ENCODE data around the gene SLC9A9. TPM values are rescaled to one million over a fixed set of nuclear protein-coding genes. Genes with fewer than 3 reads are reported as not detected.

The SLC9A9 gene
- total RNA-seq, 4 donors from 2014 or later = 2.1 to 40.4 (median 7.2) TPM

GRCh38 chr3:143241481-143241951 lies 606.8 kb downstream of the SLC9A9 start:
- Histone ChIP-seq H3K9me3 (no peaks in the 10 kb centered on the region), H3K36me3 (no peaks in the 10 kb centered on the region), H3K27me3 (no peaks in the 10 kb centered on the region), H3K27ac (no peak overlapping the region), H3K4me1 (no peaks in the 10 kb centered on the region), H3K4me3 (no peak overlapping the region)
- no peak for DNase-seq
- no peak for TF ChIP-seq POLR2A (IDR thresholded peaks at IDR 0.05)
- TF ChIP-seq, protein P1, sequence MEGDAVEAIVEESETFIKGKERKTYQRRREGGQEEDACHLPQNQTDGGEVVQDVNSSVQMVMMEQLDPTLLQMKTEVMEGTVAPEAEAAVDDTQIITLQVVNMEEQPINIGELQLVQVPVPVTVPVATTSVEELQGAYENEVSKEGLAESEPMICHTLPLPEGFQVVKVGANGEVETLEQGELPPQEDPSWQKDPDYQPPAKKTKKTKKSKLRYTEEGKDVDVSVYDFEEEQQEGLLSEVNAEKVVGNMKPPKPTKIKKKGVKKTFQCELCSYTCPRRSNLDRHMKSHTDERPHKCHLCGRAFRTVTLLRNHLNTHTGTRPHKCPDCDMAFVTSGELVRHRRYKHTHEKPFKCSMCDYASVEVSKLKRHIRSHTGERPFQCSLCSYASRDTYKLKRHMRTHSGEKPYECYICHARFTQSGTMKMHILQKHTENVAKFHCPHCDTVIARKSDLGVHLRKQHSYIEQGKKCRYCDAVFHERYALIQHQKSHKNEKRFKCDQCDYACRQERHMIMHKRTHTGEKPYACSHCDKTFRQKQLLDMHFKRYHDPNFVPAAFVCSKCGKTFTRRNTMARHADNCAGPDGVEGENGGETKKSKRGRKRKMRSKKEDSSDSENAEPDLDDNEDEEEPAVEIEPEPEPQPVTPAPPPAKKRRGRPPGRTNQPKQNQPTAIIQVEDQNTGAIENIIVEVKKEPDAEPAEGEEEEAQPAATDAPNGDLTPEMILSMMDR (IDR thresholded peaks at IDR 0.05) = no peak

- no peaks in the 10 kb centered on the region for H3K36me3 ChIP-seq
- no peaks in the 10 kb centered on the region for H3K9me3 ChIP-seq
- no peak for DNase-seq
- TF ChIP-seq, protein P1 (IDR thresholded peaks at IDR 0.05) = no peak
- no peak for TF ChIP-seq POLR2A (IDR thresholded peaks at IDR 0.05)
- H3K27me3 ChIP-seq = no peaks in the 10 kb centered on the region
- H3K4me1 ChIP-seq = no peaks in the 10 kb centered on the region
- H3K27ac ChIP-seq = no peak overlapping the region
- no peak overlapping the region for H3K4me3 ChIP-seq
Measured at GRCh38 chr3:143240886-143241285, 607.4 kb downstream of the SLC9A9 start.

GRCh38 chr3:143239031-143239430 lies 609.2 kb downstream of the SLC9A9 start:
- no peaks in the 10 kb centered on the region for H3K36me3 ChIP-seq
- TF ChIP-seq, protein P1 (IDR thresholded peaks at IDR 0.05) = no peak
- no peak for TF ChIP-seq POLR2A (IDR thresholded peaks at IDR 0.05)
- no peaks in the 10 kb centered on the region for H3K27me3 ChIP-seq
- no peak overlapping the region for H3K4me3 ChIP-seq
- H3K4me1 ChIP-seq = no peaks in the 10 kb centered on the region
- H3K27ac ChIP-seq = no peak overlapping the region
- no peaks in the 10 kb centered on the region for H3K9me3 ChIP-seq
- DNase-seq = no peak

DNA sequence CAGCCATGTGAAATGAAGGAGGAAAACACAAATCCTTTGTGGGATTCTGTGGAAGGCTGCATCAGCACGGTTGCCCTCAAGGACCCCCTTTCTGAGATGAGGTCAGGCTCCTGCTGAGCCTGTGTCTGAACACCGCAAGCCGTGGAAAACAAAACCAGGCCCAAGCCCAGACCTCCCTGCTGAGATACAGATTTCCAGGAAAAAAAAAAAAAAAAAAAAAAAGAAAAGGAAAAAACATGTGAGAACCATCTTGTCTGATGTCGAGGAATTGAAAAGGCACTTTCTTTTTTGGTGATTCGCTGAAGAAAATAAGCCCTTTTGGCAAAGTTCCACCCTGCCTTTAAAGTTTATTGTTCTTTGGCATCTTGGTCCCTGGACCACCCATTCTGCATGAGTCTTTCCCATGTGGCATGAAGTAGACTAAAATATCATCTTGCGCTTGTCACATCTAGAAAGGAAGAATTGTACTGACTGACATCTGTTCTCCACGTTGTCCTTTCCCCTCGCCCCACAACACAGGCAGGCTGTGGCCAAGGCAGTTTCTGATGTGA lies 611.1 kb downstream of the SLC9A9 start:
- TF ChIP-seq POLR2A (IDR thresholded peaks at IDR 0.05) = no peak
- TF ChIP-seq, protein P1 (IDR thresholded peaks at IDR 0.05) = no peak
- Histone ChIP-seq H3K4me3 (no peak overlapping the region), H3K36me3 (no peaks in the 10 kb centered on the region), H3K27me3 (no peaks in the 10 kb centered on the region), H3K27ac (no peak overlapping the region), H3K4me1 (no peaks in the 10 kb centered on the region), H3K9me3 (no peaks in the 10 kb centered on the region)
- no peak for DNase-seq

- Histone ChIP-seq H3K36me3 (no peaks in the 10 kb centered on the region), H3K9me3 (no peaks in the 10 kb centered on the region), H3K27ac (no peak overlapping the region), H3K27me3 (no peaks in the 10 kb centered on the region), H3K4me1 (no peaks in the 10 kb centered on the region), H3K4me3 (no peak overlapping the region)
- no peak for DNase-seq
- TF ChIP-seq POLR2A (IDR thresholded peaks at IDR 0.05) = no peak
Measured at GRCh38 chr3:143236226-143236964, 611.9 kb downstream of the SLC9A9 start.

- no peak for TF ChIP-seq POLR2A (IDR thresholded peaks at IDR 0.05)
- TF ChIP-seq, protein P1 (IDR thresholded peaks at IDR 0.05) = no peak
- DNase-seq = no peak
Measured at GRCh38 chr3:143235614-143236204, 612.6 kb downstream of the SLC9A9 start.

More at GRCh38 chr3:143235614-143236204, 612.6 kb downstream of the SLC9A9 start:
- no peaks in the 10 kb centered on the region for H3K9me3 ChIP-seq
- H3K27me3 ChIP-seq = no peaks in the 10 kb centered on the region
- H3K4me3 ChIP-seq = no peak overlapping the region
- no peak overlapping the region for H3K27ac ChIP-seq
- H3K36me3 ChIP-seq = no peaks in the 10 kb centered on the region
- no peaks in the 10 kb centered on the region for H3K4me1 ChIP-seq
